Activated B cell treated with CpG ODN at 0.5 μM for 24 hours (primary cell): ENCODE data around the gene CLEC18A. TPM values are rescaled to one million over a fixed set of nuclear protein-coding genes. Genes with fewer than 3 reads are reported as not detected.

Experiments
- ATAC-seq: fragments of 200-7000 bp; cut with Tn5 transposase; one replicate; pipeline ENCODE4 v1.10.0; 2021; ENCODE audit warnings: low read depth, mild to moderate bottlenecking, moderate library complexity
- CTCF ChIA-PET: fragments of 350-600 bp; sonication (Branson Sonifier 250); formaldehyde crosslinking; loops from one replicate; lab custom pipeline; 2021; ENCODE audit warnings: antibody characterized with exemption; lab: Charles Lee
- POLR2A ChIA-PET: fragments of 350-600 bp; sonication (Branson Sonifier 250); formaldehyde crosslinking; loops from one replicate; lab custom pipeline; 2021; ENCODE audit warnings: antibody characterized with exemption; lab: Charles Lee
- DNase-seq: peaks from one replicate; pipeline ENCODE4 v3.0.0; 2022
- H3K27ac Mint-ChIP-seq: one replicate; pipeline ENCODE4 v1.8.0; 2020; ENCODE audit warnings: mixed read lengths
- H3K27me3 Mint-ChIP-seq: one replicate; pipeline ENCODE4 v1.8.0; 2021; ENCODE audit warnings: mixed read lengths
- H3K36me3 Mint-ChIP-seq: one replicate; pipeline ENCODE4 v1.8.0; 2021; ENCODE audit warnings: low read depth, mixed read lengths
- H3K4me1 Mint-ChIP-seq: one replicate; pipeline ENCODE4 v1.8.0; 2021; ENCODE audit warnings: mixed read lengths
- H3K4me3 Mint-ChIP-seq: one replicate; pipeline ENCODE4 v1.8.0; 2020; ENCODE audit warnings: mild to moderate bottlenecking, mixed read lengths
- H3K9me3 Mint-ChIP-seq: one replicate; pipeline ENCODE4 v1.8.0; 2020; ENCODE audit warnings: mixed read lengths
- CTCF ChIP-seq: fragments of 200-600 bp; IDR thresholded peaks from one replicate; pipeline ENCODE4 v1.8.0; 2022; ENCODE audit warnings: antibody characterized with exemption, mild to moderate bottlenecking
- intact Hi-C: fragments of 100-400 bp; cut with micrococcal nuclease; formaldehyde crosslinking; loops from one replicate; pipeline ENCODE4 v1.15.1; 2024
- total RNA-seq: library from RNA; stranded (reverse); gene quantifications from 2 replicates; pipeline ENCODE4 v1.2.3, GENCODE V29; 2022

The CLEC18A gene
- total RNA-seq, 1 donor from 2014 or later: 1.8 TPM

- intact Hi-C loops: no loop called here
- Mint-ChIP-seq H3K27ac (no peak overlapping the region), H3K4me1 (no peaks in the 10 kb centered on the region), H3K27me3 (no peaks in the 10 kb centered on the region), H3K9me3 (no peaks in the 10 kb centered on the region), H3K4me3 (no peak overlapping the region), H3K36me3 (peaks cover 54% of the 10 kb centered on the region)
- TF ChIP-seq CTCF: no peak
- POLR2A ChIA-PET: no interaction called here
- CTCF ChIA-PET: no interaction called here
- ATAC-seq (no peak), DNase-seq (no peak)
These were observed 33.4 kb upstream of the CLEC18A start for GRCh38 chr16:69917739-69918138.

DNA sequence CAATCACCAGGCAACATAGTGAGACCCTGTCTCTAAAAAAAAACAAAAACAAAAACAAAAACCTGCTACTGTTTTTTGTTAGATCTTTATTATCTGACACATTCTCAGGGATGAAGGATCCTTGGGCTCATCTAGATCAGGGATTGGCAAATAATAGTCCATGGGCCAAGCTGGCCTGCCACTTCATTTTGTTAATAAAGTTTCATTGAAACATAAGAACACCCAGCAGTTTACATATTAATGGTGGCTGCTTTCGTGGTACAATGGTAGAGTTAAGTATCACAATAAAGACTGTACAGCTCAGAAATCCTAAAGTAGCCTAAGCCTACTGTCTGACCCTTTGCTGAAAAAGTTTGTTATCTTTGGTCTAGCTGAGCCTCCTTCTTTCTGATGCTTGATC is 32.9 kb upstream of the CLEC18A start:
- Mint-ChIP-seq H3K36me3 (peaks cover 54% of the 10 kb centered on the region), H3K4me3 (no peak overlapping the region), H3K27ac (no peak overlapping the region), H3K9me3 (no peaks in the 10 kb centered on the region), H3K4me1 (no peaks in the 10 kb centered on the region), H3K27me3 (no peaks in the 10 kb centered on the region)
- DNase-seq (no peak), ATAC-seq (no peak)
- CTCF ChIA-PET: no interaction called here
- intact Hi-C loops: no loop called here
- POLR2A ChIA-PET: no interaction called here
- TF ChIP-seq CTCF: no peak

DNA sequence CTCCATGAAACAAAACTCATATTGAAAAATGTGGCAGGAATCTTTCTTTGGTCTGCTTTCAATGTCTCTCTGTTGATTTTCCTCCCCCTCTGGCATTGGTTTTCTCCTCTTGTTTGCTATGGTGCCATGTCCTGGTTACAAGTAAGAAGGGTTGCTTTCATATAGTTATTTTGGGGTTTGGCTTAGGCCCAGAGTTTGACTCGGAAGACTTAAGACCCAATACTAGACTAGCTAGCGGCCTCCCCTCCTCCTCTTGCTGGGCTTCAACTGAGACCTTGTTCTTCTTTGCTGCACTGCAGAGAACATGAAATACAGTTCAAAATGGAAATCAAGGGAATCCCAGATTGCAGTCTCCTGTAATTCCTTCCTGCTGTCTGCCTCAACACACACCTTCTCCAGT is 30.0 kb upstream of the CLEC18A start:
- intact Hi-C loops: no loop called here
- Mint-ChIP-seq H3K4me3 (no peak overlapping the region), H3K9me3 (no peaks in the 10 kb centered on the region)

DNA sequence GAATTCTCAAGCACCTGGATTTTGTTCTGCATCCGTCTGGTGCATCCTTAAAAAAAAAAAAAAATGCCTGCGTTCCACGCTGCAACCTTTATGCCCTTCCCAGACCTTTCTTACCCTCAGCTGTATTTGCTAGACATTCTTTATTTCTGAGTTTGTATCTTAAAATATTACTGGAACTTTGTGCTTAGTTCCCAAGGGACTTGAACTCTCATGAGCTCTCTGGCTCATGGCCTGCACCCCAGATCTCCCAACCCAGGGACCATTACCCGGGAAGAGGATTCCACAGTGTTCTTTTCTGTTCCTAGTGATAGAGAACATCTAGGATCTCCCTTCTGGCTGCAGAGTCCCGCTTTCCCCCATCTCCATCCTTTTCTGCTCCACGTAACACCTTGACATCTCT is 28.9 kb upstream of the CLEC18A start:
- Mint-ChIP-seq H3K4me3 (no peak overlapping the region), H3K27me3 (no peaks in the 10 kb centered on the region), H3K9me3 (no peaks in the 10 kb centered on the region), H3K27ac (no peak overlapping the region), H3K4me1 (no peaks in the 10 kb centered on the region), H3K36me3 (peaks cover 61% of the 10 kb centered on the region)
- ATAC-seq: no peak
- no peak for TF ChIP-seq CTCF
- ChIA-PET POLR2A (no interaction called here), CTCF (no interaction called here)
- no peak for DNase-seq
- intact Hi-C loops: no loop called here

More for the DNA sequence above, 30.0 kb upstream of the CLEC18A start:
- DNase-seq (no peak), ATAC-seq (no peak)
- ChIA-PET POLR2A (no interaction called here), CTCF (no interaction called here)
- H3K27me3 Mint-ChIP-seq: no peaks in the 10 kb centered on the region
- no peaks in the 10 kb centered on the region for H3K4me1 Mint-ChIP-seq
- H3K36me3 Mint-ChIP-seq: peaks cover 59% of the 10 kb centered on the region
- TF ChIP-seq CTCF: no peak
- H3K27ac Mint-ChIP-seq: no peak overlapping the region

GRCh38 chr16:69924041-69924775 is 26.9 kb upstream of the CLEC18A start:
- Mint-ChIP-seq H3K9me3 (no peaks in the 10 kb centered on the region), H3K36me3 (peaks cover 50% of the 10 kb centered on the region), H3K27ac (no peak overlapping the region), H3K4me3 (no peak overlapping the region), H3K27me3 (no peaks in the 10 kb centered on the region), H3K4me1 (no peaks in the 10 kb centered on the region)
- ATAC-seq (no peak), DNase-seq (no peak)
- intact Hi-C loops: no loop called here
- POLR2A ChIA-PET: interaction anchor here (0.7 kb wide), 1 partner anchor 1643 kb away, joined by 3 read pairs; no protein-coding TSS in a partner anchor
- CTCF ChIA-PET: no interaction called here
- no peak for TF ChIP-seq CTCF
